GM21367 (cell line): ENCODE results near the gene HEG1.

Experiments
- ATAC-seq: cut with Tn5 transposase; IDR thresholded peaks from one replicate; pipeline ENCODE4 v1.9.1; 2021; ENCODE audit not compliant: unreplicated experiment

HEG1 gene

DNA sequence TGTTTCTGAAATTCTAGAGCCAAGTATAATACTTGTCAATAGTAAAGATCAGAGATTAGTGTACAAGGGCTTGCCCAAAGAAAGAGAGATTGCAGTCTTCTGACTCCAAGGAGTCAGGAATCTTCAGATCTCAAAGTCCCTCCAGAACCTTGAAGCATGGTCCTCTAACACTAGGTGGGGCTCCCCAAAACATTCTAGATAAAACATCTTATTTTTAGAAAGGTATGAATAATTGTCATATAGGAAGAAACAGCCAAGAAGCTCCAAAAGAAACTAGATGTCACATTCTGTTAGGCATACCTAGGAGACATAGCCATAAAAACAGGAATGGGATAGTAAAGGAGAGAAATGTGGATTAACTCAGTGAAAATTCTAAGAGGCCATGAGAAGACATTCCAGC lies 132.0 kb downstream of the HEG1 start:
- no peak for ATAC-seq

- ATAC-seq, result no peak
Observed at GRCh38 chr3:124920718-124921117, 135.1 kb downstream of the HEG1 start.

GRCh38 chr3:124919756-124920155 lies 136.0 kb downstream of the HEG1 start:
- ATAC-seq, result no peak

DNA sequence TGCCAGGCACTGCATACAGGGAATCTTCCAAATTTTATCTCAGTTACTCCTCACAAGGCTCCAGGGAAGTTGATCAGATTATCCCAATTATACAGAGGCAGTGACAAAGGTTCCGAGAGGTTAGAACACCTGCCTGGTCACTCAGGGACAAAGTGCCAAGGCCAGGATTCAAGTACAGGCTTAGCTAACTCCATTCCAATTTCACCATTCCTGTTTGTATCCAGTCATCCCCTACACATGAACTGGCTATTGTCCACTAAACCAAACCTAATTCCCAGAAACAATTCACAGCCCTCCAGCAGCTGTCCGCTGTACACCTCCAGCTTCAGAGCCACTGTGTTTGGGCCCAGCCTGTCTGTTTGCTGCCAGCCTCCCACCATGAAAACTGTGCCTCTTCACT lies 137.3 kb downstream of the HEG1 start:
- no peak for ATAC-seq

GRCh38 chr3:124916837-124917409 lies 138.9 kb downstream of the HEG1 start:
- ATAC-seq, result no peak
